ENCODE data around the gene SLC5A4. TPM values are rescaled to one million over a fixed set of nuclear protein-coding genes. Genes with fewer than 3 reads are reported as not detected.

The SLC5A4 gene
- polyA plus RNA-seq, 1 experiment = not detected

- CTCF ChIA-PET = no interaction called here
- POLR2A ChIA-PET = no interaction called here
- H3K27me3 ChIP-seq (ENCODE audit: control insufficient read depth, insufficient read depth, low read length) = no peaks in the 10 kb centered on the region; the same call in 1 of the 2 replicates
- TF ChIP-seq, protein P1, sequence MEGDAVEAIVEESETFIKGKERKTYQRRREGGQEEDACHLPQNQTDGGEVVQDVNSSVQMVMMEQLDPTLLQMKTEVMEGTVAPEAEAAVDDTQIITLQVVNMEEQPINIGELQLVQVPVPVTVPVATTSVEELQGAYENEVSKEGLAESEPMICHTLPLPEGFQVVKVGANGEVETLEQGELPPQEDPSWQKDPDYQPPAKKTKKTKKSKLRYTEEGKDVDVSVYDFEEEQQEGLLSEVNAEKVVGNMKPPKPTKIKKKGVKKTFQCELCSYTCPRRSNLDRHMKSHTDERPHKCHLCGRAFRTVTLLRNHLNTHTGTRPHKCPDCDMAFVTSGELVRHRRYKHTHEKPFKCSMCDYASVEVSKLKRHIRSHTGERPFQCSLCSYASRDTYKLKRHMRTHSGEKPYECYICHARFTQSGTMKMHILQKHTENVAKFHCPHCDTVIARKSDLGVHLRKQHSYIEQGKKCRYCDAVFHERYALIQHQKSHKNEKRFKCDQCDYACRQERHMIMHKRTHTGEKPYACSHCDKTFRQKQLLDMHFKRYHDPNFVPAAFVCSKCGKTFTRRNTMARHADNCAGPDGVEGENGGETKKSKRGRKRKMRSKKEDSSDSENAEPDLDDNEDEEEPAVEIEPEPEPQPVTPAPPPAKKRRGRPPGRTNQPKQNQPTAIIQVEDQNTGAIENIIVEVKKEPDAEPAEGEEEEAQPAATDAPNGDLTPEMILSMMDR (IDR thresholded peaks at IDR 0.05; ENCODE audit: insufficient read depth, low read depth, low read length) = no peak
- no peak overlapping the region for H3K4me3 ChIP-seq (ENCODE audit: low read depth, low read length)
- no peak for DNase-seq (ENCODE audit: low read depth)
- H3K36me3 ChIP-seq (ENCODE audit: control insufficient read depth, insufficient read depth, low read length) = no peaks in the 10 kb centered on the region
These were observed 69.3 kb downstream of the SLC5A4 start for GRCh38 chr22:32185821-32186220.

- CTCF ChIA-PET = no interaction called here
These were observed 71.5 kb downstream of the SLC5A4 start for GRCh38 chr22:32183625-32184024.

DNA sequence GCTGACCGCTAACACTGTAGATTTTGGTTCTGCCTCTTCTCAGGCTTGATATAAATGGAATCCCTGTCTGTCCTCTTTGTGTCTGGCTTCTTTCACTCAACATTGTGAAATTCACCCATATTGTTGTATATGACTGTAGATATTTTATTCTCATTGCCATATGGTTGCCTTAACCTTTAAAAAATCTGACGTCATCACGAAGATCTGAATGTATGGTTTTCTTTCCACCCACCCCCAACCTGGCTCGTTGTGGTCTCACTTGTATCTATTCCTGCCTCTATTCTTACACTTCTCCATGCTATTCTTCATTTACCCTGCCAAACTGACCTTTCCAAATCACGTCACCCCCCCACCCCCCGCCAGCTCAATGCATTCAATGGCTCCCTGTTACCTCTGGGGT lies 74.1 kb downstream of the SLC5A4 start:
- no peak for DNase-seq (ENCODE audit: low read depth)
- Histone ChIP-seq H3K4me3 (ENCODE audit: low read depth, low read length) (no peak overlapping the region), H3K36me3 (ENCODE audit: control insufficient read depth, insufficient read depth, low read length) (no peaks in the 10 kb centered on the region), H3K27me3 (ENCODE audit: control insufficient read depth, insufficient read depth, low read length) (0 out of 2 replicates have a peak, but pooled peaks cover 2% of the 10 kb centered on the region)
- POLR2A ChIA-PET = no interaction called here
- CTCF ChIA-PET = no interaction called here
- TF ChIP-seq, protein P1 (IDR thresholded peaks at IDR 0.05; ENCODE audit: insufficient read depth, low read depth, low read length) = no peak

More at GRCh38 chr22:32183625-32184024, 71.5 kb downstream of the SLC5A4 start:
- Histone ChIP-seq H3K36me3 (ENCODE audit: control insufficient read depth, insufficient read depth, low read length) (no peaks in the 10 kb centered on the region), H3K4me3 (ENCODE audit: low read depth, low read length) (no peak overlapping the region), H3K27me3 (ENCODE audit: control insufficient read depth, insufficient read depth, low read length) (no peaks in the 10 kb centered on the region; the same call in 1 of the 2 replicates)
- POLR2A ChIA-PET = no interaction called here
- DNase-seq (ENCODE audit: low read depth) = no peak
- TF ChIP-seq, protein P1 (IDR thresholded peaks at IDR 0.05; ENCODE audit: insufficient read depth, low read depth, low read length) = no peak

- no peak overlapping the region for H3K4me3 ChIP-seq (ENCODE audit: low read depth, low read length)
- POLR2A ChIA-PET = no interaction called here
- no peaks in the 10 kb centered on the region for H3K36me3 ChIP-seq (ENCODE audit: control insufficient read depth, insufficient read depth, low read length)
- CTCF ChIA-PET = interaction anchor here (0.6 kb wide), 1 partner anchor 73 kb away, joined by 3 read pairs; no protein-coding TSS in a partner anchor
- peaks cover 6% of the 10 kb centered on the region; the same call in 1 of the 2 replicates for H3K27me3 ChIP-seq (ENCODE audit: control insufficient read depth, insufficient read depth, low read length)
- TF ChIP-seq, protein P1 (IDR thresholded peaks at IDR 0.05; ENCODE audit: insufficient read depth, low read depth, low read length) = no peak
- DNase-seq (ENCODE audit: low read depth) = no peak
These were observed 77.9 kb downstream of the SLC5A4 start for GRCh38 chr22:32177221-32177765.

- Histone ChIP-seq H3K27me3 (ENCODE audit: control insufficient read depth, insufficient read depth, low read length) (peaks cover 6% of the 10 kb centered on the region; the same call in 1 of the 2 replicates), H3K36me3 (ENCODE audit: control insufficient read depth, insufficient read depth, low read length) (no peaks in the 10 kb centered on the region), H3K4me3 (ENCODE audit: low read depth, low read length) (no peak overlapping the region)
- TF ChIP-seq, protein P1 (IDR thresholded peaks at IDR 0.05; ENCODE audit: insufficient read depth, low read depth, low read length) = no peak
- CTCF ChIA-PET = no interaction called here
- POLR2A ChIA-PET = no interaction called here
- no peak for DNase-seq (ENCODE audit: low read depth)
These were observed 79.2 kb downstream of the SLC5A4 start for GRCh38 chr22:32175683-32176644.
